Measurements from ENCODE around the gene JADE2. TPM values are rescaled to one million over a fixed set of nuclear protein-coding genes. Genes with fewer than 3 reads are reported as not detected.

The JADE2 gene
- total RNA-seq, 1 experiment from 2014 or later, result 39.9 TPM

DNA sequence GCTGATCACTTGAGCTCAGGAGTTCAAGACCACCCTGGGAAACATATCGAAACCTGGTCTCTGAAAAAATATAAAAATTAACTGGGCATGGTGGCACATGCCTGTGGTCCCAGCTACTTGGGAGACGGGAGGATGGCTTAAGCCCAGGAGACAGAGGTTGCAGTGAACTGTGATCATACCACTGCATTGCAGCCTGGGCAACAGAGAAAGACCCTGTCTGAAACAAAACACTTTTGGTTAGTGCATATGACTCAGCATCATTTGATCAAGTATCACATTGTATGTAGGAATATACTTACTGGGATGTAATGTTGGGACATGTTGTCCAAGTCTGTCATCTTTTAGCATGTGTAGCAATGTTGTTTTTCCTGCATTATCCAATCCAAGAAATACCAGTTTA lies 95.2 kb downstream of the JADE2 start:
- RAD21 ChIA-PET (ENCODE audit: low non-redundant PET in 1 of 2, low total read pairs in 2 of 2, uncharacterized antibody in 2 of 2, unreplicated experiment in 2 of 2), result no interaction called here
- DNase-seq (ENCODE audit: low read depth, low spot score), result no peak
- Histone ChIP-seq H4K20me1 (ENCODE audit: insufficient read depth) (no peaks in the 10 kb centered on the region; the same call in 1 of the 2 replicates), H3K27me3 (ENCODE audit: insufficient read depth, low read length) (no peaks in the 10 kb centered on the region), H3K36me3 (ENCODE audit: control insufficient read depth in 1 of 2, insufficient read depth in 2 of 2, low read length in 2 of 2) (peaks cover 11 to 15% of the 10 kb centered on the region in 2 experiments), H3K27ac (ENCODE audit: low read depth, low read length) (no peak overlapping the region), H3K9me3 (ENCODE audit: control insufficient read depth in 1 of 2, insufficient read depth in 1 of 2, low read depth in 1 of 2, low read length in 2 of 2) (no peaks in the 10 kb centered on the region), H3K4me1 (ENCODE audit: control insufficient read depth in 1 of 2, insufficient read depth in 2 of 2, low read length in 2 of 2) (no peaks in the 10 kb centered on the region), H2AFZ (ENCODE audit: low read depth, low read length, poor library complexity, severe bottlenecking) (no peak overlapping the region), H3K9ac (ENCODE audit: low read length) (no peak overlapping the region), H3K79me2 (ENCODE audit: insufficient read depth, low read length) (peaks cover 2% of the 10 kb centered on the region; the same call in 1 of the 2 replicates), H3K4me3 (replicated peaks in 1 of 2; ENCODE audit: low read depth in 1 of 2, low read length in 2 of 2) (no peak overlapping the region), H3K9me2 (ENCODE audit: insufficient read depth) (no peaks in the 10 kb centered on the region), H3K4me2 (ENCODE audit: low read length) (no peak overlapping the region)
- intact Hi-C loops (cut with micrococcal nuclease), result no loop called here
- no TSS peak for BruUV-seq (replicated peaks)
- TF ChIP-seq, protein P1, sequence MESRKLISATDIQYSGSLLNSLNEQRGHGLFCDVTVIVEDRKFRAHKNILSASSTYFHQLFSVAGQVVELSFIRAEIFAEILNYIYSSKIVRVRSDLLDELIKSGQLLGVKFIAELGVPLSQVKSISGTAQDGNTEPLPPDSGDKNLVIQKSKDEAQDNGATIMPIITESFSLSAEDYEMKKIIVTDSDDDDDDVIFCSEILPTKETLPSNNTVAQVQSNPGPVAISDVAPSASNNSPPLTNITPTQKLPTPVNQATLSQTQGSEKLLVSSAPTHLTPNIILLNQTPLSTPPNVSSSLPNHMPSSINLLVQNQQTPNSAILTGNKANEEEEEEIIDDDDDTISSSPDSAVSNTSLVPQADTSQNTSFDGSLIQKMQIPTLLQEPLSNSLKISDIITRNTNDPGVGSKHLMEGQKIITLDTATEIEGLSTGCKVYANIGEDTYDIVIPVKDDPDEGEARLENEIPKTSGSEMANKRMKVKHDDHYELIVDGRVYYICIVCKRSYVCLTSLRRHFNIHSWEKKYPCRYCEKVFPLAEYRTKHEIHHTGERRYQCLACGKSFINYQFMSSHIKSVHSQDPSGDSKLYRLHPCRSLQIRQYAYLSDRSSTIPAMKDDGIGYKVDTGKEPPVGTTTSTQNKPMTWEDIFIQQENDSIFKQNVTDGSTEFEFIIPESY (IDR thresholded peaks at IDR 0.05; ENCODE audit: extremely low read depth, insufficient replicate concordance, low read length), result no peak
- TF ChIP-seq ELF1 (IDR thresholded peaks at IDR 0.05; ENCODE audit: borderline replicate concordance, low read depth) (no peak), SRF (IDR thresholded peaks at IDR 0.05; ENCODE audit: low read depth) (no peak), ZNF274 (IDR thresholded peaks at IDR 0.05; ENCODE audit: low read depth, low read length) (no peak), JUND (IDR thresholded peaks at IDR 0.05) (no peak), YY1 (IDR thresholded peaks at IDR 0.05; ENCODE audit: extremely low read depth, insufficient replicate concordance, low read depth, low read length) (no peak), SP1 (IDR thresholded peaks at IDR 0.05; ENCODE audit: low read depth) (no peak), EZH2 (IDR thresholded peaks at IDR 0.05) (no peak), POLR2AphosphoS5 (IDR thresholded peaks at IDR 0.05; ENCODE audit: low read depth, low read length) (no peak), CBX3 (IDR thresholded peaks at IDR 0.05; ENCODE audit: low read depth) (no peak), FOSL1 (IDR thresholded peaks at IDR 0.05; ENCODE audit: low read depth) (no peak), ZFX (IDR thresholded peaks at IDR 0.05) (no peak), RAD21 (IDR thresholded peaks at IDR 0.05; ENCODE audit: low read depth) (no peak), CEBPB (IDR thresholded peaks at IDR 0.05; ENCODE audit: low read depth) (no peak)
- TF ChIP-seq, protein P2, sequence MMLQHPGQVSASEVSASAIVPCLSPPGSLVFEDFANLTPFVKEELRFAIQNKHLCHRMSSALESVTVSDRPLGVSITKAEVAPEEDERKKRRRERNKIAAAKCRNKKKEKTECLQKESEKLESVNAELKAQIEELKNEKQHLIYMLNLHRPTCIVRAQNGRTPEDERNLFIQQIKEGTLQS (IDR thresholded peaks at IDR 0.05), result no peak
- TF ChIP-seq, protein P3, sequence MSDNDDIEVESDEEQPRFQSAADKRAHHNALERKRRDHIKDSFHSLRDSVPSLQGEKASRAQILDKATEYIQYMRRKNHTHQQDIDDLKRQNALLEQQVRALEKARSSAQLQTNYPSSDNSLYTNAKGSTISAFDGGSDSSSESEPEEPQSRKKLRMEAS (IDR thresholded peaks at IDR 0.05), result no peak
- TF ChIP-seq, protein P4, sequence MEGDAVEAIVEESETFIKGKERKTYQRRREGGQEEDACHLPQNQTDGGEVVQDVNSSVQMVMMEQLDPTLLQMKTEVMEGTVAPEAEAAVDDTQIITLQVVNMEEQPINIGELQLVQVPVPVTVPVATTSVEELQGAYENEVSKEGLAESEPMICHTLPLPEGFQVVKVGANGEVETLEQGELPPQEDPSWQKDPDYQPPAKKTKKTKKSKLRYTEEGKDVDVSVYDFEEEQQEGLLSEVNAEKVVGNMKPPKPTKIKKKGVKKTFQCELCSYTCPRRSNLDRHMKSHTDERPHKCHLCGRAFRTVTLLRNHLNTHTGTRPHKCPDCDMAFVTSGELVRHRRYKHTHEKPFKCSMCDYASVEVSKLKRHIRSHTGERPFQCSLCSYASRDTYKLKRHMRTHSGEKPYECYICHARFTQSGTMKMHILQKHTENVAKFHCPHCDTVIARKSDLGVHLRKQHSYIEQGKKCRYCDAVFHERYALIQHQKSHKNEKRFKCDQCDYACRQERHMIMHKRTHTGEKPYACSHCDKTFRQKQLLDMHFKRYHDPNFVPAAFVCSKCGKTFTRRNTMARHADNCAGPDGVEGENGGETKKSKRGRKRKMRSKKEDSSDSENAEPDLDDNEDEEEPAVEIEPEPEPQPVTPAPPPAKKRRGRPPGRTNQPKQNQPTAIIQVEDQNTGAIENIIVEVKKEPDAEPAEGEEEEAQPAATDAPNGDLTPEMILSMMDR (IDR thresholded peaks at IDR 0.05 in 2 of 3, conservative IDR thresholded peaks at IDR 0.05 in 1 of 3; ENCODE audit: borderline replicate concordance in 1 of 3, insufficient read depth in 1 of 3, low read depth in 2 of 3, low read length in 2 of 3), result no peak
- TF ChIP-seq, protein P5, sequence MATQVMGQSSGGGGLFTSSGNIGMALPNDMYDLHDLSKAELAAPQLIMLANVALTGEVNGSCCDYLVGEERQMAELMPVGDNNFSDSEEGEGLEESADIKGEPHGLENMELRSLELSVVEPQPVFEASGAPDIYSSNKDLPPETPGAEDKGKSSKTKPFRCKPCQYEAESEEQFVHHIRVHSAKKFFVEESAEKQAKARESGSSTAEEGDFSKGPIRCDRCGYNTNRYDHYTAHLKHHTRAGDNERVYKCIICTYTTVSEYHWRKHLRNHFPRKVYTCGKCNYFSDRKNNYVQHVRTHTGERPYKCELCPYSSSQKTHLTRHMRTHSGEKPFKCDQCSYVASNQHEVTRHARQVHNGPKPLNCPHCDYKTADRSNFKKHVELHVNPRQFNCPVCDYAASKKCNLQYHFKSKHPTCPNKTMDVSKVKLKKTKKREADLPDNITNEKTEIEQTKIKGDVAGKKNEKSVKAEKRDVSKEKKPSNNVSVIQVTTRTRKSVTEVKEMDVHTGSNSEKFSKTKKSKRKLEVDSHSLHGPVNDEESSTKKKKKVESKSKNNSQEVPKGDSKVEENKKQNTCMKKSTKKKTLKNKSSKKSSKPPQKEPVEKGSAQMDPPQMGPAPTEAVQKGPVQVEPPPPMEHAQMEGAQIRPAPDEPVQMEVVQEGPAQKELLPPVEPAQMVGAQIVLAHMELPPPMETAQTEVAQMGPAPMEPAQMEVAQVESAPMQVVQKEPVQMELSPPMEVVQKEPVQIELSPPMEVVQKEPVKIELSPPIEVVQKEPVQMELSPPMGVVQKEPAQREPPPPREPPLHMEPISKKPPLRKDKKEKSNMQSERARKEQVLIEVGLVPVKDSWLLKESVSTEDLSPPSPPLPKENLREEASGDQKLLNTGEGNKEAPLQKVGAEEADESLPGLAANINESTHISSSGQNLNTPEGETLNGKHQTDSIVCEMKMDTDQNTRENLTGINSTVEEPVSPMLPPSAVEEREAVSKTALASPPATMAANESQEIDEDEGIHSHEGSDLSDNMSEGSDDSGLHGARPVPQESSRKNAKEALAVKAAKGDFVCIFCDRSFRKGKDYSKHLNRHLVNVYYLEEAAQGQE (IDR thresholded peaks at IDR 0.05; ENCODE audit: low read depth), result no peak
- POLR2A ChIA-PET, result no interaction called here
- CTCF ChIA-PET, result no interaction called here
- ATAC-seq, result no peak
